PC-3 (cell line): Measurements from ENCODE around the gene CAMTA1. TPM values are rescaled to one million over a fixed set of nuclear protein-coding genes. Genes with fewer than 3 reads are reported as not detected.

Source experiments
- ATAC-seq: fragments of 200-7000 bp; cut with Tn5 transposase; 2 replicates; pipeline ENCODE4 v1.9.1; 2020; ENCODE audit warnings: mild to moderate bottlenecking, moderate library complexity
- BruUV-seq: library from RNA; stranded (reverse); fragments of 400-500 nt; replicated peaks from 2 replicates; lab custom pipeline; 2021; lab: Mats Ljungman, UMichigan
- CTCF ChIA-PET: fragments of 300-600 bp; sonication (Branson Sonifier 250); formaldehyde crosslinking; loops from one replicate; lab custom pipeline; 2022; ENCODE audit warnings: antibody characterized with exemption; lab: Charles Lee
- POLR2A ChIA-PET: fragments of 300-600 bp; sonication (Branson Sonifier 250); formaldehyde crosslinking; loops from one replicate; lab custom pipeline; 2022; ENCODE audit warnings: antibody characterized with exemption; ENCODE audit not compliant: unreplicated experiment; lab: Charles Lee
- DNase-seq: peaks from one replicate; pipeline ENCODE4 v3.0.0-alpha.2; 2015
- H2AFZ ChIP-seq: fragments of 300-600 bp; sonication (generic); 2 replicates; pipeline ENCODE4 v1.6.0; 2016; ENCODE audit warnings: antibody characterized with exemption, low read length
- H3F3A ChIP-seq: fragments of 300-600 bp; sonication (generic); one replicate; pipeline ENCODE4 v1.6.0; 2017; ENCODE audit warnings: antibody characterized with exemption, low read length, control low read depth, mild to moderate bottlenecking; ENCODE audit not compliant: unreplicated experiment
- H3K27ac ChIP-seq: fragments of 300-600 bp; sonication (generic); 2 replicates; pipeline ENCODE4 v1.5.1; 2016; ENCODE audit warnings: mild to moderate bottlenecking, low read length
- H3K27me3 ChIP-seq: fragments of 300-600 bp; sonication (generic); 2 replicates; pipeline ENCODE4 v1.6.1; 2016; ENCODE audit warnings: low read length, mixed read lengths
- H3K36me3 ChIP-seq: fragments of 300-600 bp; sonication (generic); 2 replicates; pipeline ENCODE4 v1.6.1; 2016; ENCODE audit warnings: low read depth, mixed run types, low read length, mixed read lengths
- H3K4me1 ChIP-seq: fragments of 300-600 bp; sonication (generic); 2 replicates; pipeline ENCODE4 v1.5.1; 2016; ENCODE audit warnings: low read length; ENCODE audit not compliant: insufficient read depth
- H3K4me2 ChIP-seq: fragments of 300-600 bp; sonication (generic); 2 replicates; pipeline ENCODE4 v1.6.0; 2016; ENCODE audit warnings: low read length
- H3K4me3 ChIP-seq: fragments of 300-600 bp; sonication (generic); 2 replicates; pipeline ENCODE4 v1.5.1; 2016; ENCODE audit warnings: mild to moderate bottlenecking, low read length, mixed read lengths
- H3K79me2 ChIP-seq: fragments of 300-600 bp; sonication (generic); 2 replicates; pipeline ENCODE4 v1.6.1; 2017; ENCODE audit warnings: low read length, mixed read lengths
- H3K9ac ChIP-seq: fragments of 300-600 bp; sonication (generic); 2 replicates; pipeline ENCODE4 v1.6.0; 2016; ENCODE audit warnings: mild to moderate bottlenecking, low read length
- H3K9me2 ChIP-seq: fragments of 300-600 bp; sonication (generic); replicated peaks from 2 replicates; pipeline ENCODE4 v1.6.1; 2016; ENCODE audit warnings: mixed run types, low read length, mixed read lengths
- H3K9me3 ChIP-seq: fragments of 300-600 bp; sonication (generic); 2 replicates; pipeline ENCODE4 v1.6.1; 2016; ENCODE audit warnings: low read length, mixed read lengths
- H4K20me1 ChIP-seq: fragments of 300-600 bp; sonication (generic); 2 replicates; pipeline ENCODE4 v1.6.1; 2016; ENCODE audit warnings: low read length, mixed read lengths
- CTCF ChIP-seq: fragments of 300-600 bp; sonication (generic); conservative IDR thresholded peaks from 2 replicates; pipeline ENCODE4 v1.5.1; 2017; ENCODE audit warnings: antibody characterized with exemption, low read depth, mild to moderate bottlenecking, low read length
- EZH2 ChIP-seq: fragments of 300-600 bp; sonication (generic); IDR thresholded peaks from one replicate; pipeline ENCODE4 v1.6.1; 2017; ENCODE audit warnings: antibody characterized with exemption, mild to moderate bottlenecking, low read length; ENCODE audit not compliant: unreplicated experiment
- EZH2phosphoT487 ChIP-seq: fragments of 300-600 bp; sonication (generic); IDR thresholded peaks from 2 replicates; pipeline ENCODE4 v1.6.1; 2018; ENCODE audit warnings: mild to moderate bottlenecking, antibody characterized with exemption, low read length, borderline replicate concordance
- intact Hi-C: fragments of 100-400 bp; cut with micrococcal nuclease; formaldehyde crosslinking; loops from 2 replicates; pipeline ENCODE4 v1.9.0; 2023
- total RNA-seq: library from RNA; depleted of rRNA; stranded (reverse); fragments of >200 nt; gene quantifications from 2 replicates; pipeline ENCODE4 v1.2.3, GENCODE V29; 2014

The CAMTA1 gene
- total RNA-seq, 1 experiment from 2014 or later, result 40.8 TPM

DNA sequence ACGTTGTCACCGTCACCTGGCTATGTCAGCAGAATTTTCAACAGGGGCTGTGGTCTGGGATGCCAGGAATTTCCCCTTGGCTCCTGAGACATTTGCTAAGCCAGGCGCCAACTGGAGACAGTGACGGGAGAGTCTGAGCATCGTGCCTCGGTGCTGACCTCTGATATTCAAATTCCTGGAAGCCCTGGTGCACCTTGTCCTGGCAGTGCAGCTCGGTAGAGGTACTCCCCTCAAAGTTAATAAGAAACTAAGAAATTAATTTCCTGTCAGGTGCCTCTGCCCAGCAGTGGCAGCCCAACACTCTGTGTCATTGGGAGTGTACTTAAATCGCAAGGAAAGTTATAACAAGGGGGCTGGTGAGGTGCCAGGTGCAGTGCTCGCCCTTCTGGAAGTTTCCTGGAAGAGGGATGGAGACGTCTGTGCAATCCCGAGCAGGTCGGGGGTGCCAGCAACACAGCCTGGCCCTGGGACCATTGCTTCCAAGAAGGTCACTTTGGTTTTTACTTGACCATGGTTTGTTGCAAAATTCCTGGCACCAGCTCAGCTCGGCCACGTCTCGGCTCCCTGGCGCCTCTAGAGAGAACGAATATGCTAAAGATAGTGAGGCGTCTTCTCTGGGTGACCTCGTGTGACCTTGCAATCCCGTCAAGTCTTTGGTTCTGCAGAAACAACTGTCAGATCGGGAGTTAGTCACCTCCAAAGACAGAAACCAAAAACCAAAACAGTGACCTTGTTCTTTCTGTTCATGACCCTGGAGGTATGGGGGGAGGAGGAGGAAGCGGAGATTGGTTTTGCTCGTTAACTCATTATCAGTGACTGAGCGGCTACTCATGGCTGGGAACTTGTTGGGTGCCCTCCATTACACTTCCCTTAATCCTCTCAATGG, 836.3 kb downstream of the CAMTA1 start:
- Histone ChIP-seq H3K36me3 (no peaks in the 10 kb centered on the region), H3K4me3 (no peak overlapping the region), H3K4me2 (no peak overlapping the region), H3K9ac (no peak overlapping the region), H3K9me3 (no peaks in the 10 kb centered on the region), H3F3A (no peaks in the 10 kb centered on the region), H3K27ac (no peak overlapping the region), H3K27me3 (peaks cover 81% of the 10 kb centered on the region), H3K79me2 (no peaks in the 10 kb centered on the region), H3K4me1 (no peaks in the 10 kb centered on the region), H4K20me1 (no peaks in the 10 kb centered on the region), H2AFZ (no peak overlapping the region), H3K9me2 (no peaks in the 10 kb centered on the region)
- TF ChIP-seq CTCF (no peak), EZH2phosphoT487 (no peak), EZH2 (no peak)
- intact Hi-C loops, result no loop called here
- DNase-seq (no peak), ATAC-seq (no peak)
- ChIA-PET POLR2A (no interaction called here), CTCF (no interaction called here)
- no TSS peak for BruUV-seq

GRCh38 chr1:7623842-7624241, 838.6 kb downstream of the CAMTA1 start:
- Histone ChIP-seq H3K79me2 (no peaks in the 10 kb centered on the region), H3K27me3 (peaks cover 95% of the 10 kb centered on the region), H3F3A (no peaks in the 10 kb centered on the region), H3K4me3 (no peak overlapping the region), H3K4me1 (no peaks in the 10 kb centered on the region), H3K4me2 (no peak overlapping the region), H3K9ac (no peak overlapping the region), H4K20me1 (no peaks in the 10 kb centered on the region), H3K9me3 (no peaks in the 10 kb centered on the region), H3K27ac (no peak overlapping the region), H2AFZ (no peak overlapping the region), H3K9me2 (no peaks in the 10 kb centered on the region), H3K36me3 (no peaks in the 10 kb centered on the region)
- CTCF ChIA-PET, result no interaction called here
- no peak for DNase-seq
- POLR2A ChIA-PET, result no interaction called here
- no peak for TF ChIP-seq CTCF
- TF ChIP-seq EZH2, result no peak
- TF ChIP-seq EZH2phosphoT487, result no peak
- intact Hi-C loops, result no loop called here
- ATAC-seq, result no peak
- no TSS peak for BruUV-seq

DNA sequence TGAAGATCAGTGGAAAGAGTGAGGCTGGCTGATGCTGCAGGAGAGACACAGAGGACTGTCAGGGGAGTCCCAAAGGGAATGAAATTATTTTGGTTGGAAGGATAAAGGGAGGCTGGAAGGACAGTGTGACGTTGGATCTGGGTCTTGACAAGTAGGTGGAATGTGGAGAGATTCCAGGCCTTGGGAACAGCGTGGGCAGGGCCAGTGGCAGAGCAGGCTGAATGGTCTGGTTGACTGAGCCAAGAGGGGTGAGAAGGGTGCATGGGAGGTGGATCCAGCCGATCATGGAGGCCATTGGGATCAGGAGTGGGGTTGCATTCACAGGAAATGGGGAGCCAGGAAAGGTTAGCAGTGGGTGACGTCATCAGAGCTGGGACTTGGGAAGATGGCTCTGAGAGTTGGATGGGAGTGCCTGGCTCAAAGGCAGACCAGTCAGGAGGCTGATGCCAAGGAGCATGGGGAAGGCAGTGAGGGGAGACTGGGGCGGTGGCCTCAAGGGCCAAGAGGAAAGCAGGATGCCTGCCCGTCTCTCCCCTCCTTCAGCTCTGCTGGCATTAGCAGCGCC, 839.6 kb downstream of the CAMTA1 start:
- ATAC-seq (no peak), DNase-seq (no peak)
- no peaks in the 10 kb centered on the region for H3F3A ChIP-seq
- no peaks in the 10 kb centered on the region for H3K36me3 ChIP-seq
- H3K4me3 ChIP-seq, result no peak overlapping the region
- no peaks in the 10 kb centered on the region for H3K79me2 ChIP-seq
- no peak overlapping the region for H3K9ac ChIP-seq
- H3K9me2 ChIP-seq, result no peaks in the 10 kb centered on the region
- ChIA-PET POLR2A (no interaction called here), CTCF (no interaction called here)
- no TSS peak for BruUV-seq
- peaks cover 99% of the 10 kb centered on the region for H3K27me3 ChIP-seq
- intact Hi-C loops, result no loop called here
- no peaks in the 10 kb centered on the region for H3K4me1 ChIP-seq
- no peak overlapping the region for H2AFZ ChIP-seq
- no peaks in the 10 kb centered on the region for H3K9me3 ChIP-seq
- H3K27ac ChIP-seq, result no peak overlapping the region
- H4K20me1 ChIP-seq, result no peaks in the 10 kb centered on the region
- TF ChIP-seq EZH2phosphoT487, result no peak
- TF ChIP-seq EZH2, result no peak
- TF ChIP-seq CTCF, result no peak
- H3K4me2 ChIP-seq, result no peak overlapping the region
